Endothelial cell of hepatic sinusoid (primary cell): ENCODE data around the gene OLFM4.

ENCODE experiments used
- in situ Hi-C: cut with HindIII; loops from 2 replicates; pipeline ENCODE4 v1.10.0; 2017; ENCODE audit warnings: low sequenced_read_pairs

Gene OLFM4, protein sequence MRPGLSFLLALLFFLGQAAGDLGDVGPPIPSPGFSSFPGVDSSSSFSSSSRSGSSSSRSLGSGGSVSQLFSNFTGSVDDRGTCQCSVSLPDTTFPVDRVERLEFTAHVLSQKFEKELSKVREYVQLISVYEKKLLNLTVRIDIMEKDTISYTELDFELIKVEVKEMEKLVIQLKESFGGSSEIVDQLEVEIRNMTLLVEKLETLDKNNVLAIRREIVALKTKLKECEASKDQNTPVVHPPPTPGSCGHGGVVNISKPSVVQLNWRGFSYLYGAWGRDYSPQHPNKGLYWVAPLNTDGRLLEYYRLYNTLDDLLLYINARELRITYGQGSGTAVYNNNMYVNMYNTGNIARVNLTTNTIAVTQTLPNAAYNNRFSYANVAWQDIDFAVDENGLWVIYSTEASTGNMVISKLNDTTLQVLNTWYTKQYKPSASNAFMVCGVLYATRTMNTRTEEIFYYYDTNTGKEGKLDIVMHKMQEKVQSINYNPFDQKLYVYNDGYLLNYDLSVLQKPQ

DNA sequence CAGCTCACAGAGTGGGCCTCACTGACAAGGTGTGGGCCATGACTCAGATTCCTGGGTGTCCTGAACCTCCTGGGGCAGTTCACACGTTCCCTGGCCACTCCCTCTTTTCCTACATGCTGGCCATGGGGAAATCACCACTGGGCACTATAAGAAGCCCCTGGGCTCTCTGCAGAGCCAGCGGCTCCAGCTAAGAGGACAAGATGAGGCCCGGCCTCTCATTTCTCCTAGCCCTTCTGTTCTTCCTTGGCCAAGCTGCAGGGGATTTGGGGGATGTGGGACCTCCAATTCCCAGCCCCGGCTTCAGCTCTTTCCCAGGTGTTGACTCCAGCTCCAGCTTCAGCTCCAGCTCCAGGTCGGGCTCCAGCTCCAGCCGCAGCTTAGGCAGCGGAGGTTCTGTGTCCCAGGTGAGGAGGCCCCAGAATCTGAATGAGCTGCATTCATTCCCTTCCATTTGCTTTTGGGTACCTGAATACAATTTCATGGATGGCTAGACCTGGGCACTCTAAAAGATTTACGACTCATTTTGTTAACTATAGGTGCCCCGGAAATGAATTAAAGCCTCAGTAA is at the start of gene OLFM4:
Gene OLFM4, plus strand, starts transcription at position 177 of the 567 bp plus-strand sequence. Its CDS starts 24 bp downstream, at position 201.
- in situ Hi-C loops, result no loop called here

DNA sequence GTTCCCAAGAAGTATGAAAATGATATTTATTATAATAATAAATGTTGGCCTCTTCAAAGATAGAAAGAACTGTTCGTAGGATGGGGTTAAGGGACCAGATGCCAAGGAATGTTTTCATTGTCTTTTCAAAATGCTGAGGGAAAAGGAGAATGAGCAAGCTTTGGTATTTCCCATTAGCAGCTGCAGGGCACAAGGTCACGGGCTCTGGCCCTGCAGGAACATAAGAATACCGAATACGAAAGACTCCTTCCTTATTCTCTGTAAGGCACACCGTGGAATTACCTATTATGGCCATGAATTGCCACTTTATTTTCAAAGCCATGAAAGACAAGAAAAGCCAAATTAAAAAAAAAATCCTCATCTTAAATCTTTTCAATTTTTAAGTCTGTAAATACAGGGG is 49.6 kb upstream of the OLFM4 start:
- in situ Hi-C loops, result loop anchor here (5.0 kb wide), 1 partner anchor 42 kb away; no protein-coding TSS in a partner anchor

DNA sequence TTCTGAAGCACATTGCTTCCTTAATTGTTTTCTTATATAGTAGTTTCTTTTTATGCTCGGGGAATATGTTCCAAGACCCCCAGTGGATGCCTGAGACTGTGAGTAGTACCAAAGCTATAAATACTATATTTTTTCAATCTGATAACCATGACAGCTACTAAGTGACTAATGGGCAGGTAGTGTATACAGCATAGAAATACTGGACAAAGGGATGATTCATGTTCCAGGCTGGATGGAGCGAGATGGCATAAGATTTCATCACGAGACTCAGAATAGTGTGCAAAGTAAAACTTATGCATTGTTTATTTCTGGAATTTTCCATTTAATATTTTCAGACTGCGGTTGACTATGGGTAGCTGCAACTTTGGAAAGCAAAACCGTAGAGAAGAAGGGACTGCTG is 47.9 kb upstream of the OLFM4 start:
- in situ Hi-C loops, result no loop called here

DNA sequence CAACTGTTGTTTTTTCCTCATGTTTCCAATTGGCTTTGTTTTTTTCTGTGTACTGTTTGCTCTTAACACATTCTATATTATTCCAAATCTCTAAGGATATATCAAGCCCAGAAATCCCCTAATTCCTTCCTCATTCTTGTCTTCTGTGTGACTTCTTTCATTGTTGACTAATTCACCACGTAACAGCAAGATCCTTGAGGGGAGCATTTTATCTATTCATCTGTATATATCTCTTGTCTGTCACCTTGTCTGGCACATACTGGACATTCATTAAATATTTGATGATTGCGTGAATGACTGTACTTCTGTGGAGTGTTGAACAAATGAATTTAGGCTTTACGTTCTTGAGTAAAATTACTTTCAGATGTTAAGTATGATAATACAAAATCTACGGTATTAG is 44.8 kb upstream of the OLFM4 start:
- in situ Hi-C loops, result no loop called here

DNA sequence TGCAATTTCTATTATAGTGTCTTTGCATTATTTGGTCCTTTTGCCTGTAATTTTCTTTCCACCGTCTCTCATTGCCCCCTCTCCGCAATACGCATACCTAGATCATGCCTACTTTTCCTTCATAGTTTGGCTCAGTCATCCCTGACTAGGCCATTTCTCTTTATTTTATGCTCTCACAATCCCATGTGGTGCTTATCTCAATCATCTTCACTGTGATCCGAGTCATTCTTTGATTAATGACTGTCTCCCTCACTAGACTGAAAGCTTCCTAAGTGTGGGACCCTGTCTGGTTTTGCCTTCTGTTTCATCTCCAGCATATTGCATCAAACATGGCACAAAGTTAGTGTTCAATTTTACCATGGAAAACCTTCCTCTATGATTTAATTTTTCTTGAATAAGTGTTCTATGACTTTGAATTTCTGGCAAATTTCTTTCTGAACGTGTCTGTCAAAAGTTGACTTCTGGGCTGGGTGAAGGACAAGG is 43.7 kb upstream of the OLFM4 start:
- in situ Hi-C loops, result no loop called here

DNA sequence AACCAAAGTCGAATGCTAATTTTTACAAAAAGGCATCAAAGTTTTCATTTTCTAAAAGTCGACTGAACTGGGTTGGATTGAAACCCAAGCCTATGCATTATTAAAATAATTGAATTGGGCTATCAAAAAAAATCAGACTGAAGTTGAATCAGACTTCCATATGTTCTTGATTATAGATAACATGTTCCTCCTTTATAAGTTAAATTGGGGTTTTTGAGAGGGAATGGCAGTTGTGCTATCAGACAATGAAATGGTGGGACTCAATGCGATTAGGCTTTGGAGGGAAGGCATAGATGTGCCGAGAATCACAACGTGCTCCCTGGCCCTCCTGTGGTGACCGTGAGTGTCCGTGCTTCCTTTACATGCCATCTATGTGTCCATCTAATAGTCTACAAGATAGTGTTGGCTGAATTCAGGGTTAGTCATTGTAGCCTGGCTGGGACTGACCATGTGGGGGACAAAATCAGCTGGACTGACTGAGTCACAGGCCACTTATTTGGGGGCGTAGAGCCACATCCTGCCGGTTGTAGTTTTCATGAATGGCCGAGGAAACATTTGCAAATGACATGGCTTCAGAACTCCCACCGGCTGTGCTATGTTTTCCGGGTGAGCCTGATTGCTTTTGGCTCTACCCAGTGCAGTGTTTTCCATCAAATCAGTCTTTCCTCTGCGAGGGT is 37.1 kb upstream of the OLFM4 start:
- in situ Hi-C loops, result no loop called here

DNA sequence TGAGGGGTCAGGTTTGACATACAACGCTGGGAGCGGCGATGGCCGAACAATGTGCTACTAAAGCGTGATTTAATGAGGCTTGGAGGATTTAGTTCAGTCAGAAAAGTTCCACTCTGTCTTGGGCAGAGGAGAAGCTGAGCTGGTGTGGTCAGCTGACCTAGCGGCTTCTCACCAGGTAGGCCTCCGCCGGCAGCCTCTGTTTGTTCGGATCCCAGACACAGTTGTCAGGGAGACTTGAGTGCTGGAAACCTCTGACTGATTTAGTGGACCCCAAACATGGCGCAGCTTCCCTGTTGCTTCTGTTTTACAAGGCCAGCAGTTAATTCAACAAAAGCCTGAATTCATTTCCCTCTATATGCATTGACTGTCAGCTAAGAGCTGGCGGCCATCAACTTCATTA is 36.5 kb upstream of the OLFM4 start:
- in situ Hi-C loops, result no loop called here

DNA sequence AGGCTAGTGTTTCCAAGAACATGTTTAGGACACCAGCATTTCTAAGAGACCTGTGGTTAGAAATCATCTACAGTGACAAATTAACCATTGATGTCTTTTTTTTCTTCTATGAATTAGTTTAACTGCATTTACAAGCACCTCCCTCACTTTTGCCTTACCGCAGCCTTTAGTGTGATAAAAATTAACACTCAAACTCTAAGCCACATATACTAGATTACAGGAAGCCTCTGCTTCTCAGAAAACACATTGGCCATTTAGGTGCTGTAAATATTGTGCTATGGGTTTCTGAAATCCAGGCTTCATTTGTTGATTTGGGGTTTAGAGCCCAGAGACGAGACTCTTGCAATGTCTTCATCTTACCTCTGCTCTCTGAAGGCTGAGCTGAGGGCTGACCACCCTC is 34.6 kb upstream of the OLFM4 start:
- in situ Hi-C loops, result no loop called here

DNA sequence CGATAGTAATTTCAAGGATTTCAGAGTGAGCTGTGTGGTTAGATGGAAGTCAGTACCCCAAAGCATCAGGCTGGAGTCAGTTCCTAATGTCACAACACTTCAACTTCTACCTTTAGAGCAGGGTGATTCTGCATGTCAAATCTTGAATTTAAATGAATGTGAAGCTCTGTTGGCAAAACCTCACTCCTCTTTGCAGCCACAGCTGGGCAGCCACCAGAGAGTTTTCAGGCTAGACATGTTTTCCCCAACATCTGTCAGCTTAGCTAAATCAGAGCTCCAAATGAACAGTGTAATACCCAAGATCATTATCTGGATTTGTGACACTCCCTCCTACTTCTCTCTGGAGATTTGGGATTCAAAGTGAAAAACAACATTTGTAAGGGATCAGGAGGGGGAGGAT is 33.7 kb upstream of the OLFM4 start:
- in situ Hi-C loops, result no loop called here

DNA sequence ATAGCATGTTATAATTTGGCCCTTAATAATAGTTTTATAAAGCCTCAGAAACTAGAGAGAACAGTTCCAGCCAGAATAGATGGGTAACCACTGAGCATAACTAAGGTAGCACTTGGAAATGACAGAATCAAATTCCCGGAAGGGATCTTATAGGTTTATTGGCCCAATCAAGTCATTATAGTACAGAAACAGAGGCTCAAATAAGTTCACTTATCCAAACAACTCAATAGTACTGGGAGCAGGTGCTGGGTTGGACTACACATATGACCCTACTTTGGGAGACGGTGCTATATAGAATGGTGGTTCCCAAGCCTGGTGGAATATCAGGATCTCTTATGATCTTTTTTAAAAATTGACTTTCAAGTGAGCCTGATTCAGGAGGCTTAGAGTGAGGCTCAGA is 32.7 kb upstream of the OLFM4 start:
- in situ Hi-C loops, result no loop called here

DNA sequence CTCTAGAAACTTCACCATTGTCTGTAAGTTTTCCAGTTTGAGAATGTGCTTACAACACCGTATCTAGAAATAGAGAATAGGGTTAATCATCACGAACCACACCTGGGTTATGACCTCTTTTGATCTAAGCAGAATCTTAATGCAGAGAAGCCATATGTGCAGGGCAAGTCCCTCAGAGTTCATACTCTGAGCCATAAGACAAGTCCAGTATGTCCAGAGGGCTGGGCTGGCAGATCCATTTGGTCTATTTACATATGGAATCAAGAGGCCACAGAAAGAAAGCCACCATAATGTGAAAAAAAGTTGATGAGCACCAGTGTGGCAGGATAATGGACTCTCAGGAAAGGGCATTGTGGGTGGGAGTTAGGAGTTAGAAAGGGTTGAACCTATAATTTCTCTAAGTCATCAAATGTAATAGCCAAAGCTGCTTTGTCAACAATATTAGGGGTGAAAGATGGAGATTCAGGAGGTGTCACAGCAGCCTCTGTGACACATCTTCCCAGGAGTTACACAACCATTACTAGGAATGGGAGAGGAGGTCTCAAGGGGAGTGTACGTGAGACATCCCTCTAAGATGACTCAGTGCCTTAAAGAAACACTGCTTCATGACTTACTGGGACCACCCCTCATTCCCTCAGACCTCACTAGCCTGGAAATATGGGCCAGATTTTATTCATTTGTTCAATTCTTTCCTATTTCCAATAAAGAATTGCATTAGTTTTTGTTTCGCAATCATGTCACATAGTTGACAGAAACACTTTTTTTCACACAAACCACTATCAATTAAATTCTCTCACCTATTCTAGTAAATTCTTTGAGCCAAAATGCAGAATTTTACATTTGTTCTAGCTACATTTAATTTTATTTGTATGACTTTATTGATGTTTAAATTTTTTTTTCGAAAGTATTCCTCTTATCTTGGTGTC is 30.4 kb upstream of the OLFM4 start:
- in situ Hi-C loops, result no loop called here

DNA sequence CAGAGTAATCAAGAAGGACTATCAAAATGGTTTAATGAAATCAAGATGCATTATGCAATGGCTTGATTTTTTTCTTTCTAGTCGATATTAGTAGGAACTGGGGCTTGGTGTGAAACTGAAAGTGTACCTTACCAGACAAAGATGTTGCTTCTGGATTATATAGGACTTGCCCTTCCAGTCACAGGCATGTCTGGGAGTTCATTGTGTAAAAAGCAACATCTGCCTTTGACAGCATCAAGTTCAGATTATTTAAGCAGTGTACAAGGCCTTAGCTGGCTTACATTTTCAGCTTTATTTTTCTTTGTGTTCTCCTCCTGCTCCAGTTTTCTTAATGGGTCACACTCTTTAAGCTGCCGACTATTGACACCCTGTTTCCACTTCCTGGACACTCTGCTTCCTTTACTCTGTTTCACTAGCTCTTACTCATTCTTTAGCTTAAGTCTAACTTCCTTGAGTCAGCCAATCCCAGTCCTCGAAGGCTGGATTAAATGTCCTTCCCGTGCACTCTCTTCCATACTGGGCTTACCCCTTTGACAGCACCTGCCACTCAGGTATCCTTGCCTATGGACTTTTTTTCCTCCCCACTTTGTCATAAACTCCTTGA is 29.4 kb upstream of the OLFM4 start:
- in situ Hi-C loops, result no loop called here

DNA sequence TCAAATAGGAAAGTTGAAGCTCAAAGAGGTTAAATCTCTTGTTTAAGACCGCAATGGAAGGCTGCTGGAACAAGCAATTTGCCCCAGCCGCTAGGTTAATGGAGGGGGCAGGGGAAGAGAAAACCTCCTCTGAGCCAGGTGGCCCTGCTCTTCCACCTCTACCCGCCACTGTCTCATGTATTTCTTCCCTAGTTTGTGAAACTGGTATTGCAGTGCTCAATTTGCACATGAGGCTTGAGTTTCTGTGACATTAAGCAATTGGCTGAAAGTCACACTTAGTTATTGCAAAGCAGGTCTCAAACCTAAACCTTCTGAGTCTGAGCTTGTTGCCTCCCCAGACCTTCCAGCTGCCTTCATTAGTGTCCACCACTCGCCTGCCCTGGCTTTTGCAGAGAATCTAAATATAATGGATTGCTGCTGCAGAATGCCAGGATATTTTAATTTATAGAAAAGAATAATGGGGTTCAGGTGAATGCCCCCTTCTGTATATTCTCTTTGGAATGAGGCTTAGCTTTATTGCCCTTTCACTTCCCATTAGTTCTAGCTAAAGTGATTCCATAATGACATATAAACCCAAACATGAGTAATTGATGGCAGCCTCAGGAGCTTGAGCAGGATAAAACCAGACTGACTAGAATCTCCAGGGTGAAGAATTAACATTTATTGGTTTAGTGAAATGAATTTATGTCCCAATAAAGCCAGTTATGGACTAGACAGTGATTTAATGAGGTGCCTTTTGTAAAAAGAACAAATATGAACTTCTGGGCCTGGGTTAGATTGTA is 27.0 kb upstream of the OLFM4 start:
- in situ Hi-C loops, result no loop called here

DNA sequence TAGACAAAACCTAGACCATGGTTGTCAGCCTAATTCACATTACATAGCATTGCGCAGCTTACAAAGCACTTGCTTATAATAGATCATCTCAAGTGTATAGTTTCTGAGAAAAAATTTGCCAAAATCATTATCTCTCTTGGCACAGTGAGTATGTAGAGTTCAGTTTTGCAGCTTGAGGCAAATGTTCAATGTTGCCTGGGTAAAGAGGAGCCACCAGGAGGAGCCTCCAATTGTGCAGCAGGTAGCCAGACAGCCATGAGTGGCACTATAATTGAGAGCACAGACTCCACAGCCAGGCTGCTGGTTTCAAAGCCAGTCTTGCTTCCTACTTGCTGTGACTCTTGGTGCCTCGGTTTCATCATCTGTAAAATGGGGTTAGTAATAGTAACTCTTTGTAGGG is 24.0 kb upstream of the OLFM4 start:
- in situ Hi-C loops, result no loop called here

DNA sequence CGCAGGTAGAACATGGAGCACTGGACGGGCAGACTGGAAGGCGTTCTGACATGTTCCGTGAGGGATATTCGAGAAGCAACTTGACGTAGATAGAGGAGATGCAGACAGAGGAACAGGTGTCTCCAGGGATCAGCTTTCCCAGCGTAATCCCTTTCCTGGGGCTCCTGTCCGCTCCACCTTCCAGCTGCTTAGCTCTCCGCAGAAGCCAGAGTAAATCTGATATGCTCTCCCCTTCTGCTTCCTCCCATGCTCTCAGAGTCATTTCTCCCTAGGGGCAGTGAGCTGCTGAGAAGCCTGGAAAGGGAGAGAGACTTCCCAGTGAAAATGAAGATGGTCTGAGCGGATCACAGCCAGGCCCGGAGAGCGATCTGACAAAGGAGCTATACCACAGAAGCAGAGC is 23.0 kb upstream of the OLFM4 start:
- in situ Hi-C loops, result no loop called here

DNA sequence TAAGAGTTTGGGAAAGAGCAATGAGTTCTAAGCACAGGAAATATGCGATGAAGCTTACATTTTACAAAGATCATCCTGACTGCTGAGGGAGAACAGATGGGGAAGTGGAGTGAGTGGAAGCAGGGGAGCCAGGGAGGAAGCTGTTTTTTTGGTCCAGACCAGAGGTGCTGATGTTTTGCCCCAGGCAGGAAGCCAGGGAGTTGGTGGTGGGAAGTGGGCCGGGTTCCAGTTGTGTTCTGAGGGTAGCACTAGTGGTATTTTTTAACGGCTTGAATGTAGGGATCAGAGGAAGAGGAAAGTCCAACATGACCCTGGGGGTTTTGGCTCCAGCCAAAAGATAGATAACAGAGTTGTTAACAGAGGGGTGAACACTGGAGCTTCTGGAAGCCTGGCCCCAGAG is 20.7 kb upstream of the OLFM4 start:
- in situ Hi-C loops, result no loop called here

DNA sequence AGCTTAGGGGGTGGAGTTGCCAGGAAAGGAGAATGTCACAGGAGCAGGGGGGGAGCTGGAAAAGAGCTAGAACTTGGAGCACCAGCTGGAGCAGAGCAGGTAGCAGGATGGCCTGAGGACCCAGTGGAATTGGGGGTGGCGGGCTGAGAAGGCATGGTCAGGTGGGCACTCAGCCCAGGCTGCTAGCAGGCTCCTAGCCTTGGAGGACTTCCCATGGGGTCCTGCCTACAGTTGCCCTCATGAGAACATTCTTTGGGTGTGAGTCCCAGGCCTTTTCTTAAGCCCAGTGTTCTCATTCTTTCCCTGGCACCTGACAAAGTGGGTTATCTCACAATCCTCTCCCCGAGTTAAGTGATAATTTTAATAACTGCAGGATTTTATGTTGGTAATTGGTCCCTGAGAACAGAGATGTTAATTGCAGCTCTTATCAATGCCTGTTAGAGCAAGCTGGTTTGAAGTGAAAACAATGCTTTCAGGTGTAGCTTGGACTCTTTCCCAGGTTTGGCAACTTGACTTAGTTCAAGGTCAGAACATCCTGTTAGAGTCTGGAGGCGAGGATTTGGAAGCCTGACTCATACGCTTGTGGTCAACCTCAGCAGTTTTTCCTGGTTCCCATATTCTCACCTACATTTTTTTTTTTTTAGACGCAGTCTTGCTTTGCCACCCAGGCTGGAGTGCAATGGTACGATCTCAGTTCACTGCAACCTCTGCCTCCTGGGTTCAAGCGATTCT is 18.1 kb upstream of the OLFM4 start:
- in situ Hi-C loops, result no loop called here

DNA sequence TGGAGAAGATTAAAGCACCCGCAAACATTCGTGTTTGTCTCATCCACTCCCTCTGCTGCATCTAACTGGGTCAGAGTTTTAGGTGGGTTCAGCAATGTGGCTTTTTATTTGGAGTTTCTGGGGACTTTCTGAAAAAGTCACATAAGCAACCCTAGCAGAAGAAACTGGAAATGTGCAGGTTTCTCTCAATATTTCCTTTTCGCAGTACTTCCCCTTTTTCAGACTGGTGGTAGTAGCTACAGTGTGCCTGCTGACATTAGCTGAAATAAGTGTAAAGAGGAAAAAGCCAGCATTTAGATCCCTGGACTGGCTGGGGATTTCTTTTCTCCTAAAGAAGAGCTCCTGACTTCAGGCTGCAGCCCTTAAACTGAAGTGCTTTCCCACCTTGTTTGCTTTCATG is 15.9 kb upstream of the OLFM4 start:
- in situ Hi-C loops, result no loop called here

DNA sequence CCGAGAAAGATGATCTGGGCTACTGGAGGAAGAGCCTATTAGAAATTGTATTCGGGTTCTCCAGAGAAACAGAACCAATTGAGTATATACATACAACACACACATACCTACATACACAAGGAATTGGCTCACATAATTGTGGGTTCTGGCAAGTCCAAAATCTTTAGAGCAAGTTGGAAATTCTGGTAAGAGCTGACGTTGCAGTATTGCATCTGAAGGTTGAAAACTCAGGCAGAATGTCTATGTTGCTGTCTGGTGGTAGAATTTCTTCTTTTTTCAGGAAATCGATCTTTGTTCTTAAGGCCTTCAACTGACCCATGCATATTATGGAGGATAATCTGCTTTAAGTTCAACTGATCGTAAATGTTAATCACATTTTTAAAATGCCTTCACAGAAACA is 15.5 kb upstream of the OLFM4 start:
- in situ Hi-C loops, result no loop called here
